ENCODE results near the gene ANP32B.
"Not testable (repeated sequence)": the region's sequence is repeated elsewhere in the genome, so short reads cannot be mapped to it uniquely, and the experiment has no call there.

ANP32B gene

GRCh38 chr9:97963232-97963631 is 19.9 kb upstream of the ANP32B start:
- H3K9me3 ChIP-seq (ENCODE audit: control insufficient read depth, insufficient read depth, low read depth, low read length): no peaks in the 10 kb centered on the region
- no peak overlapping the region for H3K9ac ChIP-seq (ENCODE audit: low read length)
- no peaks in the 10 kb centered on the region for H3K36me3 ChIP-seq (ENCODE audit: control insufficient read depth, insufficient read depth, low read length)
- H3K4me3 ChIP-seq (ENCODE audit: low read depth, low read length): no peak overlapping the region
- H3K27ac ChIP-seq (ENCODE audit: low read depth, low read length): no peak overlapping the region
- H3K4me1 ChIP-seq (ENCODE audit: control insufficient read depth, insufficient read depth, low read length): no peaks in the 10 kb centered on the region
- peaks cover 21% of the 10 kb centered on the region for H3K27me3 ChIP-seq (ENCODE audit: control insufficient read depth, insufficient read depth, low read length)

- Histone ChIP-seq H3K36me3 (ENCODE audit: control insufficient read depth, insufficient read depth, low read length) (no peaks in the 10 kb centered on the region), H3K4me3 (ENCODE audit: low read depth, low read length) (no peak overlapping the region), H3K4me1 (ENCODE audit: control insufficient read depth, insufficient read depth, low read length) (no peaks in the 10 kb centered on the region), H3K9me3 (ENCODE audit: control insufficient read depth, insufficient read depth, low read depth, low read length) (no peaks in the 10 kb centered on the region), H3K9ac (ENCODE audit: low read length) (no peak overlapping the region), H3K27me3 (ENCODE audit: control insufficient read depth, insufficient read depth, low read length) (peaks cover 28% of the 10 kb centered on the region), H3K27ac (ENCODE audit: low read depth, low read length) (no peak overlapping the region)
These were observed 18.2 kb upstream of the ANP32B start for GRCh38 chr9:97964901-97965300.

- Histone ChIP-seq H3K36me3 (ENCODE audit: control insufficient read depth, insufficient read depth, low read length) (no peaks in the 10 kb centered on the region), H3K27ac (ENCODE audit: low read depth, low read length) (no peak overlapping the region), H3K4me1 (ENCODE audit: control insufficient read depth, insufficient read depth, low read length) (no peaks in the 10 kb centered on the region), H3K27me3 (ENCODE audit: control insufficient read depth, insufficient read depth, low read length) (peaks cover 39% of the 10 kb centered on the region), H3K9me3 (ENCODE audit: control insufficient read depth, insufficient read depth, low read depth, low read length) (no peaks in the 10 kb centered on the region), H3K4me3 (ENCODE audit: low read depth, low read length) (no peak overlapping the region), H3K9ac (ENCODE audit: low read length) (no peak overlapping the region)
These were observed 16.6 kb upstream of the ANP32B start for GRCh38 chr9:97966493-97966892.

GRCh38 chr9:97969014-97969413 is 14.1 kb upstream of the ANP32B start:
- no peak overlapping the region for H3K4me3 ChIP-seq (ENCODE audit: low read depth, low read length)
- H3K9ac ChIP-seq (ENCODE audit: low read length): no peak overlapping the region
- no peaks in the 10 kb centered on the region for H3K9me3 ChIP-seq (ENCODE audit: control insufficient read depth, insufficient read depth, low read depth, low read length)
- no peaks in the 10 kb centered on the region for H3K36me3 ChIP-seq (ENCODE audit: control insufficient read depth, insufficient read depth, low read length)
- H3K27me3 ChIP-seq (ENCODE audit: control insufficient read depth, insufficient read depth, low read length): peaks cover 54% of the 10 kb centered on the region
- no peak overlapping the region for H3K27ac ChIP-seq (ENCODE audit: low read depth, low read length)
- no peaks in the 10 kb centered on the region for H3K4me1 ChIP-seq (ENCODE audit: control insufficient read depth, insufficient read depth, low read length)

DNA sequence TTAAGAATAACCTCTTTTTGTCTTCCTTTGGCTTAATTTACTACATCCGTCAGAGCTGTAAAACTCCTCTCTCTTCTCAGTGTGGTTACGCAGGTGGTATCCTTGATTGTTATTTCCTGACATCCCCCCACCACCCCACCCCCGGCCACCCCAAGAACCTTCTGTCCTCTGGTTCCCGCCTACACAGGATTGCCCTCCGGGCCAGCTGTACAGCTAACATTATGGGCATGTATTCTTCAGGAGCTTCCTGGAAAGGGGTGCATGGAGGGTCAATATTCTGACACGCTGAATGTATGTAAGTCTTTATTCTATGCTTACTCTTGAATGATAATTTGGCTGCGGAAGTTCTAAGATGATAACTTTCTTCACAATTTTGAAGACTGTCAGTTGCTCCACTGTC is 13.0 kb upstream of the ANP32B start:
- Histone ChIP-seq H3K27ac (ENCODE audit: low read depth, low read length) (no peak overlapping the region), H3K27me3 (ENCODE audit: control insufficient read depth, insufficient read depth, low read length) (peaks cover 54% of the 10 kb centered on the region), H3K4me1 (ENCODE audit: control insufficient read depth, insufficient read depth, low read length) (no peaks in the 10 kb centered on the region), H3K9me3 (ENCODE audit: control insufficient read depth, insufficient read depth, low read depth, low read length) (no peaks in the 10 kb centered on the region), H3K36me3 (ENCODE audit: control insufficient read depth, insufficient read depth, low read length) (no peaks in the 10 kb centered on the region), H3K4me3 (ENCODE audit: low read depth, low read length) (no peak overlapping the region), H3K9ac (ENCODE audit: low read length) (no peak overlapping the region)

DNA sequence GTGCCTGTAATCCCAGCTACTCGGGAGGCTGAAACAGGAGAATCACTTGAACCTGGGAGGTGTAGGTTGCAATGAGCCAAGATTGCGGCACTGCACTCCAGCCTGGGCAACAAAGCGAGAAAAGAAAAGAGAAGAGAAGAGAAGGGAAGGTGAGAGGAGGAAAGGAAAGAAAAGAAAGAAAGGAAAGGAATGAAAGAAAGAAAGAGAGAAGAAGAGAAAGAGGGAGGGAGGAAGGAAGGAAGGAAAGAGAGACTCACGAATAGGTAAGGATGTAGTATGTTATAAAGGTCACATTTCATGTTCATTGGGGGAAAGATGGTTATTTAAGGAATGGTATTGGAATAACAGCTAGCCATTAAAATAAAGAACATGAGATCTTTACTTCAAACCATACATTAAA is 10.4 kb upstream of the ANP32B start:
- no peaks in the 10 kb centered on the region for H3K36me3 ChIP-seq (ENCODE audit: control insufficient read depth, insufficient read depth, low read length)
- H3K9ac ChIP-seq (ENCODE audit: low read length): no peak overlapping the region
- peaks cover 74% of the 10 kb centered on the region for H3K27me3 ChIP-seq (ENCODE audit: control insufficient read depth, insufficient read depth, low read length)
- H3K9me3 ChIP-seq (ENCODE audit: control insufficient read depth, insufficient read depth, low read depth, low read length): no peaks in the 10 kb centered on the region
- no peak overlapping the region for H3K4me3 ChIP-seq (ENCODE audit: low read depth, low read length)
- no peak overlapping the region for H3K27ac ChIP-seq (ENCODE audit: low read depth, low read length)
- H3K4me1 ChIP-seq (ENCODE audit: control insufficient read depth, insufficient read depth, low read length): no peaks in the 10 kb centered on the region

DNA sequence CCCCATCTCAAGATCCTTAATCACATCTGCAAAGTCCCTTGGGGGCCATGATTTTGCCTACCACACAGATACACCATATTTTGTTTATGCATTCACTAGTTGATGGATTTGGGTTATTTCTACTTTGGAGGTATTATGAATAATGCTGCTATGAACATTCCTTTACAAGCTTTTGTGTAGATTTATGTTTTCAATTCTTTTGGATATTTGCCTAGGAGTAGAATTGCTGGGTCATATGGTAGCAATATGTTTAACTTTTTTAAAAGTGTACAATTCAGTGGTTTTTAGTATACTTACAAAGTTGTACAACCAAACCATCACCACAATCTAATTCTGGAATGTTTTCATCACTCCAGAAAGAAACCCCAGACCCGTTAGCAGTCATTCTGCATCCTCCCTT is 7.8 kb upstream of the ANP32B start:
- H3K9ac ChIP-seq (ENCODE audit: low read length): no peak overlapping the region
- no peak overlapping the region for H3K27ac ChIP-seq (ENCODE audit: low read depth, low read length)
- no peaks in the 10 kb centered on the region for H3K36me3 ChIP-seq (ENCODE audit: control insufficient read depth, insufficient read depth, low read length)
- H3K4me3 ChIP-seq (ENCODE audit: low read depth, low read length): no peak overlapping the region
- H3K27me3 ChIP-seq (ENCODE audit: control insufficient read depth, insufficient read depth, low read length): peaks cover 88% of the 10 kb centered on the region
- no peaks in the 10 kb centered on the region for H3K4me1 ChIP-seq (ENCODE audit: control insufficient read depth, insufficient read depth, low read length)
- no peaks in the 10 kb centered on the region for H3K9me3 ChIP-seq (ENCODE audit: control insufficient read depth, insufficient read depth, low read depth, low read length)

- H3K4me1 ChIP-seq (ENCODE audit: control insufficient read depth, insufficient read depth, low read length); H3K4me3 ChIP-seq (ENCODE audit: low read depth, low read length); H3K27ac ChIP-seq (ENCODE audit: low read depth, low read length); H3K9me3 ChIP-seq (ENCODE audit: control insufficient read depth, insufficient read depth, low read depth, low read length); H3K36me3 ChIP-seq (ENCODE audit: control insufficient read depth, insufficient read depth, low read length); H3K9ac ChIP-seq (ENCODE audit: low read length): not testable (repeated sequence)
- peaks cover 91% of the 10 kb centered on the region for H3K27me3 ChIP-seq (ENCODE audit: control insufficient read depth, insufficient read depth, low read length)
These were observed 6.5 kb upstream of the ANP32B start for GRCh38 chr9:97976633-97977032.

- no peaks in the 10 kb centered on the region; the same call in 1 of the 2 replicates for H3K4me1 ChIP-seq (ENCODE audit: control insufficient read depth, insufficient read depth, low read length)
- H3K36me3 ChIP-seq (ENCODE audit: control insufficient read depth, insufficient read depth, low read length): no peaks in the 10 kb centered on the region
- H3K9me3 ChIP-seq (ENCODE audit: control insufficient read depth, insufficient read depth, low read depth, low read length): no peaks in the 10 kb centered on the region
- no peak overlapping the region for H3K9ac ChIP-seq (ENCODE audit: low read length)
- H3K4me3 ChIP-seq (ENCODE audit: low read depth, low read length): no peak overlapping the region
- no peak overlapping the region for H3K27ac ChIP-seq (ENCODE audit: low read depth, low read length)
- peaks cover 86% of the 10 kb centered on the region for H3K27me3 ChIP-seq (ENCODE audit: control insufficient read depth, insufficient read depth, low read length)
These were observed 4.6 kb upstream of the ANP32B start for GRCh38 chr9:97978371-97979130.

DNA sequence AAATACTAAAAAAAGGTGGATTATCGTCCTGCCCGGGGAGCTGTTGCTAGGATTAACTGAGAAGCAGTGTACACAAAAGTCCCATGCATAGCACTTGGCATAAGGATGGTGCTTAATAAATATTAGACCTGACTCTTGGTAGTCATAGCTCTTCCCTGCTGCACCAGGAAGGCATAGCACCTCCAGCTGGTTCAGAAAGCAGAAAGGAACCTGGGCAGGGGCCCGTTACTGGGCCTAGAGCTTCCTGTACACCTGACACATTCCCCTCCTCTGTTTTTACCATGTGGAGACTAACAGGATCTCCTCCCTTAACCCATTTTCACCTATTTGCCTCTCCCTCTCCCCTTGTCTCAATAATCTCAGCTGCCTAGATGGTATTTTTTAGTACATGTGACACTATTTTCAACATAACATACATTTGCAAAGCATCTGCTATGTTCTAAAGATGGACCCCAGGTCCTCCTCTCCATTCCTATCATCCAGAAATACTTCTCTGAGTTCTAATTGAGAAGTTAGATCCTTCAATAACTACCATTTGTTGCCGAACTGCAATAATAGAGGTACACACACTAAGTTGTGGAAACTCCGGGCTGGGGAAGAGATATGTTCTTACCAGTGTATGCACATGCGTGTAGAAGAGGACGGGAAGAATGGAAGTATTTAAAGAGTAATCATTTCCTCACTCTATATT is 3.2 kb upstream of the ANP32B start:
- no peak overlapping the region for H3K9ac ChIP-seq (ENCODE audit: low read length)
- H3K27me3 ChIP-seq (ENCODE audit: control insufficient read depth, insufficient read depth, low read length): peaks cover 79% of the 10 kb centered on the region

DNA sequence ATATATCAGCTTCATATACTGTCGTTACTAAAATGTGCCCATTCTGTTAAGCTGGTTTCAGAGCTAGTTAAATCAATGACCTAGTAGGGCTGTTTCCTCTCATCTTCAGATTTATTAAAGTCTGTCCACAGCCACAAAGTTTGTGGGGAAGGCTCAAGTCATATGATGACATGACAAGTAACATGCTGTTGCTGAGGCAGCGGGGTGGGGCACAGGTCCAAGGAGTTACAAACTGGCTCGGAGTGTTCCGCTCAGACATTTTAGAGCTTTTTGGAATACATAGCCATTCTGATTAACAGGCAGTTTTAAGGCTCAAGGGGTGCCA is 2.7 kb upstream of the ANP32B start:
- H3K36me3 ChIP-seq (ENCODE audit: control insufficient read depth, insufficient read depth, low read length): no peaks in the 10 kb centered on the region
- no peak overlapping the region for H3K9ac ChIP-seq (ENCODE audit: low read length)
- H3K4me3 ChIP-seq (ENCODE audit: low read depth, low read length): no peak overlapping the region
- peaks cover 79% of the 10 kb centered on the region for H3K27me3 ChIP-seq (ENCODE audit: control insufficient read depth, insufficient read depth, low read length)
- H3K9me3 ChIP-seq (ENCODE audit: control insufficient read depth, insufficient read depth, low read depth, low read length): no peaks in the 10 kb centered on the region
- no peak overlapping the region for H3K27ac ChIP-seq (ENCODE audit: low read depth, low read length)
- peaks cover 2% of the 10 kb centered on the region; the same call in 1 of the 2 replicates for H3K4me1 ChIP-seq (ENCODE audit: control insufficient read depth, insufficient read depth, low read length)

More for the DNA sequence above, 3.2 kb upstream of the ANP32B start:
- H3K4me3 ChIP-seq (ENCODE audit: low read depth, low read length): no peak overlapping the region
- no peak overlapping the region for H3K27ac ChIP-seq (ENCODE audit: low read depth, low read length)
- no peaks in the 10 kb centered on the region for H3K36me3 ChIP-seq (ENCODE audit: control insufficient read depth, insufficient read depth, low read length)
- H3K4me1 ChIP-seq (ENCODE audit: control insufficient read depth, insufficient read depth, low read length): no peaks in the 10 kb centered on the region; the same call in 1 of the 2 replicates
- no peaks in the 10 kb centered on the region for H3K9me3 ChIP-seq (ENCODE audit: control insufficient read depth, insufficient read depth, low read depth, low read length)
